ENCODE measurements around the gene PLCB1.

- no peak for TF ChIP-seq POLR2AphosphoS5 (IDR thresholded peaks at IDR 0.05; ENCODE audit: borderline replicate concordance, low read depth, low read length)
- TF ChIP-seq EZH2 (IDR thresholded peaks at IDR 0.05): no peak
Measured at GRCh38 chr20:8642247-8642646, 510.2 kb downstream of the PLCB1 start.

Data from SK-N-MC (cell line).